Measurements from ENCODE around the gene SLC47A1. TPM values are rescaled to one million over a fixed set of nuclear protein-coding genes. Genes with fewer than 3 reads are reported as not detected.

SLC47A1 gene
- total RNA-seq, 3 donors from 2014 or later, result 3.8 to 22.1 (median 8.8) TPM

DNA sequence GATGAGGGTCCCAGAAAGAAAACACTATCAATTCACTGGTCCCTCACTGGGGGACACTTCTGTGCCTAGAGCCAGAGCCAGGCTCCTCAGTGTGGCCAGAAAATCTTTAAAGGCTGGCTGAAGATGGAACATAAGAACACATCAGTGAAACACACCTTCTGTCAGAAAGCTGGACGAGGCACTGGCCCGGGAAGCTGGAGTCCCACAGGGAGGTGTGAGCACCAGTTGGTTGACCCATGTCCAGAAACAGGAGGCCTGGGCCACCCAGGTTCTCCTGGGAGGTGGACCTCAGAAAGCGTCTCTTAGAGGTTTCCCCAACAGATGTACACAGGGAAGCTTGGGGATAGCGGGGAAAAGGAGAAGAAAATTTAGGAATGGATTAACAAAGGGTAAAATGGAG lies 58.7 kb downstream of the SLC47A1 start:
- H3K4me1 ChIP-seq, result no peaks in the 10 kb centered on the region
- no peaks in the 10 kb centered on the region for H3K27me3 ChIP-seq
- H3K9me3 ChIP-seq, result no peaks in the 10 kb centered on the region
- no peak for DNase-seq (ENCODE audit: low spot score in 2 of 2)
- TF ChIP-seq POLR2AphosphoS5 (IDR thresholded peaks at IDR 0.05) (no peak), POLR2A (IDR thresholded peaks at IDR 0.05) (no peak)
- TF ChIP-seq, protein P1, sequence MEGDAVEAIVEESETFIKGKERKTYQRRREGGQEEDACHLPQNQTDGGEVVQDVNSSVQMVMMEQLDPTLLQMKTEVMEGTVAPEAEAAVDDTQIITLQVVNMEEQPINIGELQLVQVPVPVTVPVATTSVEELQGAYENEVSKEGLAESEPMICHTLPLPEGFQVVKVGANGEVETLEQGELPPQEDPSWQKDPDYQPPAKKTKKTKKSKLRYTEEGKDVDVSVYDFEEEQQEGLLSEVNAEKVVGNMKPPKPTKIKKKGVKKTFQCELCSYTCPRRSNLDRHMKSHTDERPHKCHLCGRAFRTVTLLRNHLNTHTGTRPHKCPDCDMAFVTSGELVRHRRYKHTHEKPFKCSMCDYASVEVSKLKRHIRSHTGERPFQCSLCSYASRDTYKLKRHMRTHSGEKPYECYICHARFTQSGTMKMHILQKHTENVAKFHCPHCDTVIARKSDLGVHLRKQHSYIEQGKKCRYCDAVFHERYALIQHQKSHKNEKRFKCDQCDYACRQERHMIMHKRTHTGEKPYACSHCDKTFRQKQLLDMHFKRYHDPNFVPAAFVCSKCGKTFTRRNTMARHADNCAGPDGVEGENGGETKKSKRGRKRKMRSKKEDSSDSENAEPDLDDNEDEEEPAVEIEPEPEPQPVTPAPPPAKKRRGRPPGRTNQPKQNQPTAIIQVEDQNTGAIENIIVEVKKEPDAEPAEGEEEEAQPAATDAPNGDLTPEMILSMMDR (IDR thresholded peaks at IDR 0.05), result no peak
- no peak overlapping the region for H3K27ac ChIP-seq
- no peaks in the 10 kb centered on the region for H3K36me3 ChIP-seq
- no peak overlapping the region for H3K4me3 ChIP-seq
- intact Hi-C loops (cut with DNase I; ENCODE audit: low total_unique reads), result no loop called here

DNA sequence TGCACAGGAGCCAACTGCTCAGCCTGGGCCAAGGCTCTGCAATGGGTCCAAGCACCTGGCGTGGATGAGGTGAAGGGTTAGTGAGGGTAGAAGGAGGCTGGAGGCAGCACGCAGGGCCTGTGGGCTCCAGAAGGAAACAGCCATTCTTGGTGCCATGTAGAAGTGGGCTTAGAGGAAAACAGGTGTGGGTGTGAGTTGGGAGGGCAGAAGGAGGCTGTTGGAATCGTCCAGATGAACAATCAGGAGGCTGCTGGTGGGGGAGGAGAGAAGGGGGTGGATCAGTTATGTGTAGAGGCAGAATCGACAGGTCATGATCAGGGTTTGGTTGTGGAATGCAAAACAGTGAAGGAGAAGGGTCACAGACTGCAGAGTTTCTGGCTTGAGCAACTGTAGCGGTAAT lies 63.2 kb downstream of the SLC47A1 start:
- H3K27ac ChIP-seq, result no peak overlapping the region
- H3K4me1 ChIP-seq, result no peaks in the 10 kb centered on the region
- H3K27me3 ChIP-seq, result no peaks in the 10 kb centered on the region
- H3K36me3 ChIP-seq, result no peaks in the 10 kb centered on the region
- intact Hi-C loops (cut with DNase I; ENCODE audit: low total_unique reads), result no loop called here
- TF ChIP-seq POLR2AphosphoS5 (IDR thresholded peaks at IDR 0.05) (no peak), POLR2A (IDR thresholded peaks at IDR 0.05) (no peak)
- TF ChIP-seq, protein P1 (IDR thresholded peaks at IDR 0.05), result no peak
- DNase-seq (ENCODE audit: low spot score in 2 of 2), result no peak
- no peak overlapping the region for H3K4me3 ChIP-seq
- no peaks in the 10 kb centered on the region for H3K9me3 ChIP-seq

DNA sequence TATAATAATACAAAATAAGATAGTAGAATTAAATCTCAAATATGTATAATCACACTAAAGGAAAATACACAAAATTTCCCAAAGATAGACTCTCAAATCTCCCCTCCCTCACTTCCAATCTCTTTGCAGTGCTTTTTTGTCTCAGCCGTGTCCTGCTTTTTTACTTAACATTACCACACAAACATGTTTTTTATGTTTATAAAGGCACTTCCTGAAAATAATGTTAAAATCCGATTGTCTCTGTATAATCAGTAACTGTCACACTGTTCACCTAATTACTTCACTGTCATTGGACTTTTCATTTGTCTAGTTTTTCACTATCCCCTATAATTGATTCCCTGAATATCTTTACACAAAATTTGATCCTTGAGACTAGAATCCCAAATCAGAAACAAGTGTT lies 76.7 kb downstream of the SLC47A1 start:
- no peak for TF ChIP-seq POLR2AphosphoS5 (IDR thresholded peaks at IDR 0.05)
- no peaks in the 10 kb centered on the region for H3K4me1 ChIP-seq
- intact Hi-C loops (cut with DNase I; ENCODE audit: low total_unique reads), result no loop called here
- no peak for DNase-seq (ENCODE audit: low spot score in 2 of 2)
- H3K4me3 ChIP-seq, result no peak overlapping the region
- H3K27ac ChIP-seq, result no peak overlapping the region
- no peaks in the 10 kb centered on the region for H3K9me3 ChIP-seq
- H3K36me3 ChIP-seq, result no peaks in the 10 kb centered on the region
- no peaks in the 10 kb centered on the region for H3K27me3 ChIP-seq

DNA sequence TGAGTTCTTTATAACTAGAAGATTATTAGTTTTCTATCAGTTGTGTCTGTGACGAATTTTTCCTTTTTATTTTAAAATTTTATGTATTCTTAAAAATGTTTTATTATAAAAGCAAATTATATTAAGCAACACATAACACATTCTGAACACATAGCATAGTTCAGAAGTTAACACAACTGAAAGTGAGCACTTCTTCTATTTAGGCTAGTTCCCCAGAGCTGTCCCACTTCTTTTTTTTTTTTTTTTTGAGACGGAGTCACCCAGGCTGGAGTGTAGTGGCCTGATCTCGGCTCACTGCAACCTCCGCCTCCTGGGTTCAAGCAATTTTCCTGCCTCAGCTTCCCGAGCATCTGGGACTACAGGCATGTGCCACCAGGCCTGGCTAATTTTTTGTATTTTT lies 77.2 kb downstream of the SLC47A1 start:
- intact Hi-C loops (cut with DNase I; ENCODE audit: low total_unique reads), result no loop called here

DNA sequence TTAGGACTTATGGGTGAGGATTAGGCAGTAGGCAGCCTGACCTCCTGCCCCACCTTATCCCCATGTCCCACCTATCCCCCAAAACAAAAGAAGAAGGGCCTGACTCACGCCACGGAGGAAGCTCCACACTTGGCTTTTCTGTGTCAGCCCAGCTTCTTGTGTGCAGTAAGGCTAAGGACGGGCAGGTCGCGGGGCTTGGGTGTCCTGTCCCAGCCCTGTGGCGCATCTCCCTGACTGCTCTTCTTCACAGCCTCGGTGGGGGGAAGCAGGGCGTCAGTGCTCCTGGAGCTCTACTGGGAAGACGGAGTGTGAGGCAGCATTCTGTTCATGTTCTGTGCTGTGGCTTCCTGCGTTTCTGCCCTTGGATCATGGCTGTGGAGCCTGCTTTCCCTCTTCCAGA lies 80.3 kb downstream of the SLC47A1 start:
- H3K36me3 ChIP-seq, result no peaks in the 10 kb centered on the region
- no peak for DNase-seq (ENCODE audit: low spot score in 2 of 2)
- no peak overlapping the region for H3K4me3 ChIP-seq
- H3K27ac ChIP-seq, result no peak overlapping the region
- intact Hi-C loops (cut with DNase I; ENCODE audit: low total_unique reads), result no loop called here
- no peaks in the 10 kb centered on the region for H3K4me1 ChIP-seq
- H3K27me3 ChIP-seq, result no peaks in the 10 kb centered on the region
- no peak for TF ChIP-seq POLR2A (IDR thresholded peaks at IDR 0.05)
- TF ChIP-seq, protein P1 (IDR thresholded peaks at IDR 0.05), result no peak
- H3K9me3 ChIP-seq, result peaks cover 9 to 17% of the 10 kb centered on the region in 2 donors

More for the DNA sequence above, 77.2 kb downstream of the SLC47A1 start:
- H3K4me1 ChIP-seq, result no peaks in the 10 kb centered on the region
- TF ChIP-seq, protein P1 (IDR thresholded peaks at IDR 0.05), result no peak
- TF ChIP-seq POLR2A (IDR thresholded peaks at IDR 0.05) (no peak), POLR2AphosphoS5 (IDR thresholded peaks at IDR 0.05) (no peak)
- no peaks in the 10 kb centered on the region for H3K36me3 ChIP-seq
- no peak overlapping the region for H3K27ac ChIP-seq
- H3K27me3 ChIP-seq, result no peaks in the 10 kb centered on the region
- H3K4me3 ChIP-seq, result no peak overlapping the region
- no peak for DNase-seq (ENCODE audit: low spot score in 2 of 2)
- H3K9me3 ChIP-seq, result no peaks in the 10 kb centered on the region

DNA sequence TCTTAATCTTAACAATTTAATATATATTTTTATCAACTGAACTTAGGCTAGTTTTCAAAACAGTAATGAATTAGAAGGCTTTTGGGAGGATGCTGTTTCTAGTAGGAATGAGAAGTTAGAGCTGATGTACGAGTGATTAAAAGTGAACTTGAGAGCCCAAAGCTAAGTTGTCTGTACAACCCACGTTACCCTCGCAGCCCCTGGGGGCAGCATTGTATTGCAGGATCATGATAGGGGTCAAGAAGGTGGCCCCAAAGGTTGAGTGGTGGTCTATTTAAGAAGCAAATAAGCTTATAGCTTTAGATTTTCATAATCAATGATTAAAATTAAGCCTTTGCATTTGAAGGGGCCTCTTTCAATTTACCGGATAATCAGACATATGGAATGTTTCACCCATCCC lies 81.2 kb downstream of the SLC47A1 start:
- no peak for DNase-seq (ENCODE audit: low spot score in 2 of 2)
- H3K4me3 ChIP-seq, result no peak overlapping the region
- TF ChIP-seq, protein P1 (IDR thresholded peaks at IDR 0.05), result no peak
- H3K9me3 ChIP-seq, result peaks cover 18 to 26% of the 10 kb centered on the region in 2 donors
- no peaks in the 10 kb centered on the region for H3K4me1 ChIP-seq
- no peak overlapping the region for H3K27ac ChIP-seq
- H3K36me3 ChIP-seq, result no peaks in the 10 kb centered on the region
- intact Hi-C loops (cut with DNase I; ENCODE audit: low total_unique reads), result no loop called here
- H3K27me3 ChIP-seq, result no peaks in the 10 kb centered on the region
